ENCODE results near the gene DNAJC27. TPM values are rescaled to one million over a fixed set of nuclear protein-coding genes. Genes with fewer than 3 reads are reported as not detected.
A peak's percentile ranks its signal among the peaks of the same experiment; 100 is the strongest.
"Not testable (repeated sequence)": the region's sequence is repeated elsewhere in the genome, so short reads cannot be mapped to it uniquely, and the experiment has no call there.

Gene DNAJC27
- total RNA-seq (10 to 100 TPM; 20.0 to 23.1 TPM), total RNA-seq (6.1 to 65.5 (median 24.2) reads per million in 172 experiments)
- polyA plus RNA-seq (2013, experiment 1 of 2): 7.9 TPM
- 8.9 TPM for polyA plus RNA-seq (2013, experiment 2 of 2)

- Mint-ChIP-seq H3K9me3 (no peaks in the 10 kb centered on the region), H3K27me3 (no peaks in the 10 kb centered on the region), H3K4me3 (peak within 1 kb of the TSS; percentile 97), H3K4me1 (ENCODE audit: low read depth) (peaks cover 32% of the 10 kb centered on the region), H3K27ac (peak within 1 kb of the TSS; percentile 100), H3K36me3 (ENCODE audit: low read depth) (peaks cover 27% of the 10 kb centered on the region)
- no peaks in the 10 kb centered on the region for H3K9me3 ChIP-seq (ENCODE audit: control insufficient read depth in 1 of 2, insufficient read depth in 1 of 2, low read length in 2 of 2)
- H3K4me1 ChIP-seq (ENCODE audit: insufficient read depth, low read length): peaks cover 20% of the 10 kb centered on the region
- ATAC-seq (ENCODE audit: poor library complexity): peak; percentile 85
- intact Hi-C loops (cut with DNase I, micrococcal nuclease): loop anchor here (1.0 to 10.0 kb wide), 7 partner anchors 51 to 1066 kb away; partner anchors contain the start of genes ADCY3 (in 1 of the 2), DTNB (in 1 of the 2), EFR3B (in 1 of the 2) and ITSN2 (in 1 of the 2)
- no peaks in the 10 kb centered on the region for H3K27me3 ChIP-seq (ENCODE audit: control insufficient read depth in 1 of 2, insufficient read depth in 2 of 2, low read length in 2 of 2)
- POLR2A ChIA-PET: interaction anchor here (0.9 to 1.2 kb wide), 4 partner anchors 70 to 1045 kb away, joined by 3 to 5 read pairs (median 4); partner anchors contain the start of genes ATAD2B and EFR3B
- DNase-seq: peak; percentile 93 to 99 (median 97)
- CTCF ChIA-PET: interaction anchor here (0.7 kb wide), 1 partner anchor 32 kb away, joined by 3 read pairs; no protein-coding TSS in a partner anchor
- H3K36me3 ChIP-seq (ENCODE audit: insufficient read depth, low read length): peaks cover 5% of the 10 kb centered on the region
- peak within 1 kb of the TSS; percentile 95 for H3K4me3 ChIP-seq (ENCODE audit: low read length)
- TF ChIP-seq CTCF (IDR thresholded peaks at IDR 0.05): no peak
- H3K27ac ChIP-seq (ENCODE audit: low read depth in 1 of 2, low read length in 2 of 2): peak within 1 kb of the TSS; percentile 98 to 99
Measured at GRCh38 chr2:24971536-24972314, at the start of gene DNAJC27. TSS of gene DNAJC27 (minus strand) at chr2:24971955. CDS start at chr2:24971904, 51 bp downstream.

- ATAC-seq (ENCODE audit: poor library complexity) (no peak), DNase-seq (no peak)
- no peak overlapping the region for H3K4me3 ChIP-seq (ENCODE audit: low read length)
- Mint-ChIP-seq H3K9me3 (no peaks in the 10 kb centered on the region), H3K27me3 (no peaks in the 10 kb centered on the region), H3K4me3 (no peak overlapping the region), H3K4me1 (ENCODE audit: low read depth) (no peaks in the 10 kb centered on the region), H3K27ac (no peak overlapping the region), H3K36me3 (ENCODE audit: low read depth) (no peaks in the 10 kb centered on the region)
- no peaks in the 10 kb centered on the region for H3K36me3 ChIP-seq (ENCODE audit: insufficient read depth, low read length)
- TF ChIP-seq CTCF (IDR thresholded peaks at IDR 0.05): no peak
- no peak overlapping the region for H3K27ac ChIP-seq (ENCODE audit: low read depth in 1 of 2, low read length in 2 of 2)
- intact Hi-C loops (cut with DNase I, micrococcal nuclease): loop anchor here in 1 of 2 experiments (5.0 kb wide), 1 partner anchor 49 kb away; no protein-coding TSS in a partner anchor
- H3K9me3 ChIP-seq (ENCODE audit: control insufficient read depth in 1 of 2, insufficient read depth in 1 of 2, low read length in 2 of 2): no peaks in the 10 kb centered on the region
- ChIA-PET POLR2A (no interaction called here), CTCF (no interaction called here)
- no peaks in the 10 kb centered on the region for H3K27me3 ChIP-seq (ENCODE audit: control insufficient read depth in 1 of 2, insufficient read depth in 2 of 2, low read length in 2 of 2)
- no peaks in the 10 kb centered on the region for H3K4me1 ChIP-seq (ENCODE audit: insufficient read depth, low read length)
Measured at GRCh38 chr2:25018681-25019080, 46.9 kb upstream of the DNAJC27 start.

GRCh38 chr2:25014631-25015030 is 42.9 kb upstream of the DNAJC27 start:
- Histone ChIP-seq H3K4me1 (ENCODE audit: insufficient read depth, low read length) (no peaks in the 10 kb centered on the region), H3K27me3 (ENCODE audit: control insufficient read depth in 1 of 2, insufficient read depth in 2 of 2, low read length in 2 of 2) (no peaks in the 10 kb centered on the region), H3K36me3 (ENCODE audit: insufficient read depth, low read length) (no peaks in the 10 kb centered on the region), H3K4me3 (ENCODE audit: low read length) (no peak overlapping the region), H3K9me3 (ENCODE audit: control insufficient read depth in 1 of 2, insufficient read depth in 1 of 2, low read length in 2 of 2) (no peaks in the 10 kb centered on the region), H3K27ac (ENCODE audit: low read depth in 1 of 2, low read length in 2 of 2) (no peak overlapping the region)
- Mint-ChIP-seq H3K27me3 (no peaks in the 10 kb centered on the region), H3K27ac (no peak overlapping the region), H3K9me3 (no peaks in the 10 kb centered on the region), H3K36me3 (ENCODE audit: low read depth) (no peaks in the 10 kb centered on the region), H3K4me1 (ENCODE audit: low read depth) (no peaks in the 10 kb centered on the region), H3K4me3 (no peak overlapping the region)
- ATAC-seq (ENCODE audit: poor library complexity): no peak
- CTCF ChIA-PET: no interaction called here
- POLR2A ChIA-PET: no interaction called here
- intact Hi-C loops (cut with DNase I, micrococcal nuclease): loop anchor here in 1 of 2 experiments (5.0 kb wide), 1 partner anchor 53 kb away; no protein-coding TSS in a partner anchor
- no peak for DNase-seq
- no peak for TF ChIP-seq CTCF (IDR thresholded peaks at IDR 0.05)

DNA sequence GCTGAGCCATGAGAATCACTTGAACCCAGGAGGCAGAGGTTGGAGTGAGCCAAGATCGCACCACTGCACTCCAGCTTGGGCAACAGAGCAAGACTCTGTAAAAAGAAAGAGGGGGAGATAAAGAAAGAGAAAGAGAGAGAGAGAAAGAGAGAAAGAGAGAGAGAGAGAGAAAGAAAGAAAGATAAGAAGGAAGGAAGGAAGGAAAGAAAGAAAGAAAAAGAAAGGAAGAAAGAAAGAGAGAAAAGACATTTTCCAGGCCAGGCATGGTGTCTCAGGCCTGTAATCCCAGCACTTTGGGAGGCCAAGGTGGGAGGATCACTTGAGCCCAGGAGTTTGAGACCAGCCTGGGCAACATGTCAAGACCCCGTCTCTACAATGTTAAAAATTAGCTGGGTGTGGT is 39.6 kb upstream of the DNAJC27 start:
- intact Hi-C loops (cut with DNase I, micrococcal nuclease); H3K27me3 Mint-ChIP-seq; H3K4me1 ChIP-seq (ENCODE audit: insufficient read depth, low read length); H3K36me3 Mint-ChIP-seq (ENCODE audit: low read depth); H3K27me3 ChIP-seq (ENCODE audit: control insufficient read depth in 1 of 2, insufficient read depth in 2 of 2, low read length in 2 of 2); DNase-seq; H3K27ac ChIP-seq (ENCODE audit: low read depth in 1 of 2, low read length in 2 of 2); ATAC-seq (ENCODE audit: poor library complexity); H3K4me1 Mint-ChIP-seq (ENCODE audit: low read depth); H3K27ac Mint-ChIP-seq; H3K9me3 ChIP-seq (ENCODE audit: control insufficient read depth in 1 of 2, insufficient read depth in 1 of 2, low read length in 2 of 2); H3K36me3 ChIP-seq (ENCODE audit: insufficient read depth, low read length); H3K4me3 ChIP-seq (ENCODE audit: low read length); H3K9me3 Mint-ChIP-seq; POLR2A ChIA-PET; CTCF ChIA-PET; H3K4me3 Mint-ChIP-seq: not testable (repeated sequence)
